Neural progenitor cell (in vitro differentiated cells): ENCODE data around the gene TRHDE.

Experiments used
- EZH2 ChIP-seq: fragments of 200-600 bp; sonication (generic); IDR thresholded peaks from 2 replicates; pipeline ENCODE4 v1.6.1; 2017; ENCODE audit warnings: antibody characterized with exemption, mild to moderate bottlenecking, moderate library complexity
- EZH2phosphoT487 ChIP-seq: fragments of 200-600 bp; sonication (generic); IDR thresholded peaks from 2 replicates; pipeline ENCODE4 v1.6.1; 2017; ENCODE audit warnings: antibody characterized with exemption
- TF ChIP-seq, protein P1 (sequence below): fragments of 200-600 bp; sonication (generic); IDR thresholded peaks from 2 replicates; pipeline ENCODE4 v1.5.1; 2017; ENCODE audit warnings: antibody characterized with exemption, mild to moderate bottlenecking

DNA sequence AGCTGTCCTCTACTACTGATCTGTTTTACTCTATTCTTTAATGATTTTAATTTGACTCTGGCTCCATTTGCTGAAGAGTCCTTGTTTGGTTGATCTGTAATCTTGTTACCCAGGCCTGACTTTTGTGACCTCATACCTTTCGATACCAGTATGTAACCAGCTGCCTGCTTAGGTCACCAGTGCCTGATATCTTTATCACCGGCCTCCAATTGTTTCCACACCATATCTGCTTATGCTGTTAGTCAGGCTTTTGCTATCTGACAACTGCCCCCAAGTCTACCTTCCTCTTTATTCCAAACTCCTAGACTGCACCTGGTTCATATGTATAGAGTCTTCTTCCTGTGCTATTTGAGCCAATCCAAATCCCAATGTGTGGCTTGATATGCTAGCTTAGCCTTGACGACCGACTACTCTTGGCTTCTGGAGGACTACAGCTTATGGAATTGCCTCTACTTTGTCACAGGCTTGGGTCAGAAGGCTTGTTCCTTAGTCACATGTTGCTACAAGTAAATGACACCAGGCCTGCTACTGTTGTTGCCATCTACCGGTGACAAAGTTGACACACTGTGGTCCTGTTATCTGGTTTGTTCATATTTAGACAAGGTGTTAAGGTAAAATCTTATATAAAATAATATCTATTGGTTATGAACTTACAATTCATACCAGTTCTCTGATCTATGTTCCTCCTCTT, 193.9 kb downstream of the TRHDE start:
- TF ChIP-seq, protein P1, sequence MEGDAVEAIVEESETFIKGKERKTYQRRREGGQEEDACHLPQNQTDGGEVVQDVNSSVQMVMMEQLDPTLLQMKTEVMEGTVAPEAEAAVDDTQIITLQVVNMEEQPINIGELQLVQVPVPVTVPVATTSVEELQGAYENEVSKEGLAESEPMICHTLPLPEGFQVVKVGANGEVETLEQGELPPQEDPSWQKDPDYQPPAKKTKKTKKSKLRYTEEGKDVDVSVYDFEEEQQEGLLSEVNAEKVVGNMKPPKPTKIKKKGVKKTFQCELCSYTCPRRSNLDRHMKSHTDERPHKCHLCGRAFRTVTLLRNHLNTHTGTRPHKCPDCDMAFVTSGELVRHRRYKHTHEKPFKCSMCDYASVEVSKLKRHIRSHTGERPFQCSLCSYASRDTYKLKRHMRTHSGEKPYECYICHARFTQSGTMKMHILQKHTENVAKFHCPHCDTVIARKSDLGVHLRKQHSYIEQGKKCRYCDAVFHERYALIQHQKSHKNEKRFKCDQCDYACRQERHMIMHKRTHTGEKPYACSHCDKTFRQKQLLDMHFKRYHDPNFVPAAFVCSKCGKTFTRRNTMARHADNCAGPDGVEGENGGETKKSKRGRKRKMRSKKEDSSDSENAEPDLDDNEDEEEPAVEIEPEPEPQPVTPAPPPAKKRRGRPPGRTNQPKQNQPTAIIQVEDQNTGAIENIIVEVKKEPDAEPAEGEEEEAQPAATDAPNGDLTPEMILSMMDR: no peak
- TF ChIP-seq EZH2 (no peak), EZH2phosphoT487 (no peak)
